HEK293 (cell line): Measurements from ENCODE around the gene MYL10.

Experiments
- CTCF ChIA-PET: fragments of 350-600 bp; formaldehyde crosslinking; extraction: SDS; loops from one replicate; lab custom pipeline; 2021; ENCODE audit warnings: antibody characterized with exemption; lab: Yijun Ruan, JAX
- POLR2A ChIA-PET: fragments of 300-600 bp; formaldehyde crosslinking; extraction: SDS; loops from one replicate; lab custom pipeline; 2020; ENCODE audit warnings: antibody characterized with exemption, inconsistent platforms; lab: Yijun Ruan, JAX
- H3K27ac ChIP-seq: fragments of 200-500 bp; sonication (Bioruptor generic); 2 replicates; pipeline ENCODE4 v1.5.1; 2014; ENCODE audit warnings: low read depth, low read length, control low read depth, inconsistent platforms; ENCODE audit errors: extremely low read depth
- H3K36me3 ChIP-seq, 2 experiments: fragments of 200-500 bp in 1 of 2; sonication (Bioruptor generic) in 1 of 2; 1 replicate in 1 of 2; 2 replicates in 1 of 2; pipeline ENCODE4 v1.5.1; 2014 to 2017; ENCODE audit warnings: inconsistent platforms in 2 of 2, low read length in 2 of 2; ENCODE audit not compliant: control insufficient read depth in 2 of 2, insufficient read depth in 1 of 2
- H3K4me1 ChIP-seq: fragments of 200-500 bp; sonication (Bioruptor generic); 2 replicates; pipeline ENCODE4 v1.5.1; 2014; ENCODE audit warnings: mild to moderate bottlenecking, low read length, inconsistent platforms; ENCODE audit not compliant: control insufficient read depth, insufficient read depth
- H3K4me3 ChIP-seq: 2 replicates; pipeline ENCODE4 v1.5.1; 2011; ENCODE audit warnings: low read depth, mild to moderate bottlenecking, control low read depth, low read length, moderate library complexity
- H3K9me3 ChIP-seq: fragments of 200-500 bp; sonication (Bioruptor generic); 2 replicates; pipeline ENCODE4 v1.5.1; 2014; ENCODE audit warnings: low read depth, low read length, inconsistent platforms; ENCODE audit not compliant: control insufficient read depth, insufficient read depth
- GLIS2 ChIP-seq: fragments of 450-650 bp; formaldehyde crosslinking; IDR thresholded peaks from 2 replicates; pipeline ENCODE4 v1.5.1; 2016; ENCODE audit warnings: missing biosample characterization, missing genetic modification characterization
- HOXA7 ChIP-seq: sonication (generic); formaldehyde crosslinking; IDR thresholded peaks from 2 replicates; pipeline ENCODE4 v1.8.1; 2022; ENCODE audit warnings: missing genetic modification reagents, borderline replicate concordance
- HOXC10 ChIP-seq: sonication (generic); formaldehyde crosslinking; IDR thresholded peaks from 2 replicates; pipeline ENCODE4 v1.8.1; 2023; ENCODE audit warnings: mild to moderate bottlenecking, missing genetic modification reagents
- IKZF3 ChIP-seq: fragments of 450-650 bp; IDR thresholded peaks from 2 replicates; pipeline ENCODE4 v1.5.0; 2018; ENCODE audit warnings: missing biosample characterization, mild to moderate bottlenecking, missing genetic modification characterization, moderate library complexity
- KLF1 ChIP-seq: fragments of 450-650 bp; formaldehyde crosslinking; IDR thresholded peaks from 2 replicates; pipeline ENCODE4 v1.5.1; 2016; ENCODE audit warnings: missing biosample characterization, missing genetic modification characterization
- KLF8 ChIP-seq: fragments of 450-650 bp; formaldehyde crosslinking; IDR thresholded peaks from 2 replicates; pipeline ENCODE4 v1.5.1; 2016; ENCODE audit warnings: missing biosample characterization, missing genetic modification characterization
- KLF9 ChIP-seq: fragments of 450-650 bp; formaldehyde crosslinking; IDR thresholded peaks from 2 replicates; pipeline ENCODE4 v1.5.1; 2016; ENCODE audit warnings: missing biosample characterization, missing genetic modification characterization, low read depth
- PATZ1 ChIP-seq: fragments of 450-650 bp; formaldehyde crosslinking; IDR thresholded peaks from 2 replicates; pipeline ENCODE4 v1.5.1; 2016; ENCODE audit warnings: missing biosample characterization, missing genetic modification characterization
- ZBTB17 ChIP-seq: fragments of 450-650 bp; formaldehyde crosslinking; IDR thresholded peaks from 2 replicates; pipeline ENCODE4 v1.5.1; 2016; ENCODE audit warnings: missing biosample characterization, missing genetic modification characterization
- ZBTB48 ChIP-seq: fragments of 450-650 bp; formaldehyde crosslinking; IDR thresholded peaks from 2 replicates; pipeline ENCODE4 v1.5.1; 2016; ENCODE audit warnings: missing biosample characterization, missing genetic modification characterization
- ZBTB7A ChIP-seq: fragments of 450-650 bp; formaldehyde crosslinking; IDR thresholded peaks from 2 replicates; pipeline ENCODE4 v1.5.1; 2016; ENCODE audit warnings: low read depth, missing biosample characterization, missing genetic modification characterization
- ZIC2 ChIP-seq: fragments of 450-650 bp; formaldehyde crosslinking; IDR thresholded peaks from 2 replicates; pipeline ENCODE4 v1.5.1; 2016; ENCODE audit warnings: missing biosample characterization, missing genetic modification characterization
- ZNF112 ChIP-seq: fragments of 450-650 bp; formaldehyde crosslinking; IDR thresholded peaks from 2 replicates; pipeline ENCODE4 v1.5.0; 2017; ENCODE audit warnings: missing biosample characterization, missing genetic modification characterization
- ZNF169 ChIP-seq: fragments of 450-650 bp; formaldehyde crosslinking; IDR thresholded peaks from 2 replicates; pipeline ENCODE4 v1.5.1; 2016; ENCODE audit warnings: missing biosample characterization, missing genetic modification characterization
- ZNF174 ChIP-seq: fragments of 450-650 bp; formaldehyde crosslinking; IDR thresholded peaks from 2 replicates; pipeline ENCODE4 v1.5.0; 2017; ENCODE audit warnings: missing biosample characterization, mild to moderate bottlenecking, missing genetic modification characterization
- ZNF202 ChIP-seq: fragments of 450-650 bp; formaldehyde crosslinking; IDR thresholded peaks from 2 replicates; pipeline ENCODE4 v1.5.1; 2016; ENCODE audit warnings: missing biosample characterization, missing genetic modification characterization, borderline replicate concordance
- ZNF274 ChIP-seq, 2 experiments: fragments of 200-500 bp in 1 of 2; fragments of 450-650 bp in 1 of 2; sonication (Bioruptor generic) in 1 of 2; formaldehyde crosslinking in 1 of 2; IDR thresholded peaks; 2 replicates each; pipeline versions ENCODE4 v1.5.1 to v1.6.1; 2014 to 2016; ENCODE audit warnings: borderline replicate concordance in 1 of 2, inconsistent platforms in 1 of 2, low read length in 1 of 2, missing biosample characterization in 1 of 2, missing genetic modification characterization in 1 of 2
- ZNF341 ChIP-seq: fragments of 450-650 bp; formaldehyde crosslinking; IDR thresholded peaks from 2 replicates; pipeline ENCODE4; 2016; ENCODE audit warnings: low read depth, missing biosample characterization, missing genetic modification characterization
- ZNF394 ChIP-seq: fragments of 450-650 bp; formaldehyde crosslinking; IDR thresholded peaks from 2 replicates; pipeline ENCODE4 v1.5.1; 2016; ENCODE audit warnings: missing biosample characterization, missing genetic modification characterization, mild to moderate bottlenecking, moderate library complexity, borderline replicate concordance
- ZNF433 ChIP-seq: fragments of 450-650 bp; formaldehyde crosslinking; IDR thresholded peaks from 2 replicates; pipeline ENCODE4 v1.5.1; 2016; ENCODE audit warnings: missing biosample characterization, missing genetic modification characterization, low read depth
- ZNF560 ChIP-seq: fragments of 450-650 bp; formaldehyde crosslinking; IDR thresholded peaks from 2 replicates; pipeline ENCODE4 v1.5.1; 2017; ENCODE audit warnings: missing biosample characterization, missing genetic modification characterization, borderline replicate concordance
- ZSCAN30 ChIP-seq: fragments of 450-650 bp; IDR thresholded peaks from 2 replicates; pipeline ENCODE4 v1.5.1; 2018; ENCODE audit warnings: missing biosample characterization, mild to moderate bottlenecking, missing genetic modification characterization, moderate library complexity
- TF ChIP-seq, protein P1 (sequence below): fragments of 450-650 bp; IDR thresholded peaks from 2 replicates; pipeline ENCODE4 v1.5.1; 2018; ENCODE audit warnings: missing biosample characterization, missing genetic modification characterization
- TF ChIP-seq, protein P2 (sequence below): fragments of 450-650 bp; formaldehyde crosslinking; IDR thresholded peaks from 2 replicates; pipeline ENCODE4 v1.5.1; 2017; ENCODE audit warnings: missing biosample characterization, mild to moderate bottlenecking, missing genetic modification characterization, moderate library complexity
- TF ChIP-seq, protein P3 (sequence below): fragments of 450-650 bp; formaldehyde crosslinking; IDR thresholded peaks from 2 replicates; pipeline ENCODE4 v1.5.1; 2016; ENCODE audit warnings: missing biosample characterization, missing genetic modification characterization
- TF ChIP-seq, protein P4 (sequence below): fragments of 450-650 bp; formaldehyde crosslinking; IDR thresholded peaks from 2 replicates; pipeline ENCODE4 v1.5.1; 2016; ENCODE audit warnings: missing biosample characterization, missing genetic modification characterization

MYL10 gene

GRCh38 chr7:101631224-101631714 lies 2.2 kb upstream of the MYL10 start:
- no peaks in the 10 kb centered on the region for H3K36me3 ChIP-seq
- CTCF ChIA-PET, result no interaction called here
- H3K4me3 ChIP-seq, result no peak overlapping the region
- no peaks in the 10 kb centered on the region for H3K9me3 ChIP-seq
- H3K4me1 ChIP-seq, result no peaks in the 10 kb centered on the region
- no peak overlapping the region for H3K27ac ChIP-seq
- TF ChIP-seq ZNF169 (tag by site-specific recombination) (no peak), ZBTB17 (tag by site-specific recombination) (no peak), KLF1 (tag by site-specific recombination) (no peak)
- POLR2A ChIA-PET, result no interaction called here

- CTCF ChIA-PET, result no interaction called here
- Histone ChIP-seq H3K4me3 (no peak overlapping the region), H3K4me1 (no peaks in the 10 kb centered on the region)
- no peak for TF ChIP-seq ZNF274 (IDR thresholded peaks at IDR 0.05; ENCODE audit: low read length)
- TF ChIP-seq ZNF274 (tag by site-specific recombination; IDR thresholded peaks at IDR 0.05; ENCODE audit: borderline replicate concordance), result no peak
- no peak for TF ChIP-seq IKZF3 (tag by site-specific recombination)
- no peak for TF ChIP-seq KLF8 (tag by site-specific recombination)
- no peak for TF ChIP-seq ZNF433 (tag by site-specific recombination)
- TF ChIP-seq HOXC10, result no peak
- TF ChIP-seq, protein P1, sequence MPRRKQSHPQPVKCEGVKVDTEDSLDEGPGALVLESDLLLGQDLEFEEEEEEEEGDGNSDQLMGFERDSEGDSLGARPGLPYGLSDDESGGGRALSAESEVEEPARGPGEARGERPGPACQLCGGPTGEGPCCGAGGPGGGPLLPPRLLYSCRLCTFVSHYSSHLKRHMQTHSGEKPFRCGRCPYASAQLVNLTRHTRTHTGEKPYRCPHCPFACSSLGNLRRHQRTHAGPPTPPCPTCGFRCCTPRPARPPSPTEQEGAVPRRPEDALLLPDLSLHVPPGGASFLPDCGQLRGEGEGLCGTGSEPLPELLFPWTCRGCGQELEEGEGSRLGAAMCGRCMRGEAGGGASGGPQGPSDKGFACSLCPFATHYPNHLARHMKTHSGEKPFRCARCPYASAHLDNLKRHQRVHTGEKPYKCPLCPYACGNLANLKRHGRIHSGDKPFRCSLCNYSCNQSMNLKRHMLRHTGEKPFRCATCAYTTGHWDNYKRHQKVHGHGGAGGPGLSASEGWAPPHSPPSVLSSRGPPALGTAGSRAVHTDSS, result no peak
- TF ChIP-seq ZNF560 (tag by site-specific recombination), result no peak
- TF ChIP-seq ZBTB7A, result no peak
- TF ChIP-seq ZNF174, result no peak
- no peak for TF ChIP-seq ZNF112 (tag by site-specific recombination)
- TF ChIP-seq HOXA7 (CRISPR knock-in tag), result no peak
- TF ChIP-seq, all 188 proteins: peak for 0
- H3K27ac ChIP-seq, result no peak overlapping the region
- H3K36me3 ChIP-seq, result no peaks in the 10 kb centered on the region
- H3K9me3 ChIP-seq, result no peaks in the 10 kb centered on the region
- POLR2A ChIA-PET, result interaction anchor here (0.6 kb wide), 1 partner anchor 779 kb away, joined by 5 read pairs; no protein-coding TSS in a partner anchor
Observed at GRCh38 chr7:101630591-101630990, 1.5 kb upstream of the MYL10 start.

GRCh38 chr7:101628522-101628921 lies 574 bp downstream of the MYL10 start:
- ChIA-PET POLR2A (no interaction called here), CTCF (interaction anchor here (1.0 kb wide), 1 partner anchor 25 kb away, joined by 4 read pairs; no protein-coding TSS in a partner anchor)
- H3K27ac ChIP-seq, result no peak overlapping the region
- H3K36me3 ChIP-seq, result no peaks in the 10 kb centered on the region
- no peaks in the 10 kb centered on the region for H3K4me1 ChIP-seq
- H3K4me3 ChIP-seq, result no peak overlapping the region
- no peaks in the 10 kb centered on the region for H3K9me3 ChIP-seq
- TF ChIP-seq GLIS2, result no peak
- TF ChIP-seq KLF9, result no peak
- TF ChIP-seq, protein P2, sequence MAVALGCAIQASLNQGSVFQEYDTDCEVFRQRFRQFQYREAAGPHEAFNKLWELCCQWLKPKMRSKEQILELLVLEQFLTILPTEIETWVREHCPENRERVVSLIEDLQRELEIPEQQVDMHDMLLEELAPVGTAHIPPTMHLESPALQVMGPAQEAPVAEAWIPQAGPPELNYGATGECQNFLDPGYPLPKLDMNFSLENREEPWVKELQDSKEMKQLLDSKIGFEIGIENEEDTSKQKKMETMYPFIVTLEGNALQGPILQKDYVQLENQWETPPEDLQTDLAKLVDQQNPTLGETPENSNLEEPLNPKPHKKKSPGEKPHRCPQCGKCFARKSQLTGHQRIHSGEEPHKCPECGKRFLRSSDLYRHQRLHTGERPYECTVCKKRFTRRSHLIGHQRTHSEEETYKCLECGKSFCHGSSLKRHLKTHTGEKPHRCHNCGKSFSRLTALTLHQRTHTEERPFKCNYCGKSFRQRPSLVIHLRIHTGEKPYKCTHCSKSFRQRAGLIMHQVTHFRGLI (tag by site-specific recombination), result no peak
- TF ChIP-seq ZIC2 (tag by site-specific recombination), result no peak
- no peak for TF ChIP-seq ZNF202 (tag by site-specific recombination)
- no peak for TF ChIP-seq ZNF394 (tag by site-specific recombination)
- TF ChIP-seq PATZ1 (tag by site-specific recombination), result no peak
- TF ChIP-seq, protein P3, sequence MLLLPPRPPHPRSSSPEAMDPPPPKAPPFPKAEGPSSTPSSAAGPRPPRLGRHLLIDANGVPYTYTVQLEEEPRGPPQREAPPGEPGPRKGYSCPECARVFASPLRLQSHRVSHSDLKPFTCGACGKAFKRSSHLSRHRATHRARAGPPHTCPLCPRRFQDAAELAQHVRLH (tag by site-specific recombination), result no peak
- no peak for TF ChIP-seq ZSCAN30 (tag by site-specific recombination)
- no peak for TF ChIP-seq ZBTB48 (tag by site-specific recombination)
- TF ChIP-seq, protein P4, sequence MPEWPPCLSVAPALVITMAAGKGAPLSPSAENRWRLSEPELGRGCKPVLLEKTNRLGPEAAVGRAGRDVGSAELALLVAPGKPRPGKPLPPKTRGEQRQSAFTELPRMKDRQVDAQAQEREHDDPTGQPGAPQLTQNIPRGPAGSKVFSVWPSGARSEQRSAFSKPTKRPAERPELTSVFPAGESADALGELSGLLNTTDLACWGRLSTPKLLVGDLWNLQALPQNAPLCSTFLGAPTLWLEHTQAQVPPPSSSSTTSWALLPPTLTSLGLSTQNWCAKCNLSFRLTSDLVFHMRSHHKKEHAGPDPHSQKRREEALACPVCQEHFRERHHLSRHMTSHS (tag by site-specific recombination), result no peak
- TF ChIP-seq ZNF341 (tag by site-specific recombination), result no peak
